Activated effector memory CD4-positive, alpha-beta T cell treated with Interleukin-2 at 50 U/mL for 16 hours (primary cell): ENCODE measurements around the gene NFAT5.
"Not testable (repeated sequence)": the region's sequence is repeated elsewhere in the genome, so short reads cannot be mapped to it uniquely, and the experiment has no call there.

Experiments
- DNase-seq: peaks from one replicate; pipeline ENCODE4 v3.0.0-alpha.2; 2020

NFAT5 gene

DNA sequence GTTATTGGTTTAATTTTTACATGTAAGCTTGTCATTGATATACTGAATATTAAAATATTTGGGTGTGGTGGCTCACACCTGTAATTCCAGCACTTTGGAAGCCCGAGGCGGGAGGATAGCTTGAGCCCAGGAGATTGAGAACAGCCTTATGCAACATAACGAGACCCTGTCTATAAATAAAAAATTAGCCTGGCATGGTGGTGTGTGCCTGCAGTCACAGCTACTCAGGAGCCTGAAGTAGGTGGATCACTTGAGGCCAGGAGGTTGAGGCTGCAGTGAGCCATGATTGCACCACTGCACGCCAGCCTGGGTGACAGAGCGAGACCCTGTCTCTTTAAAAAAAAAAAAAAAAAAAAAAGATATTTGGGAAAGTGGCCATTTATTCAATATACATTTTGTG, 32.3 kb downstream of the NFAT5 start:
- DNase-seq, result no peak

GRCh38 chr16:69599731-69600130, 34.0 kb downstream of the NFAT5 start:
- DNase-seq, result no peak

DNA sequence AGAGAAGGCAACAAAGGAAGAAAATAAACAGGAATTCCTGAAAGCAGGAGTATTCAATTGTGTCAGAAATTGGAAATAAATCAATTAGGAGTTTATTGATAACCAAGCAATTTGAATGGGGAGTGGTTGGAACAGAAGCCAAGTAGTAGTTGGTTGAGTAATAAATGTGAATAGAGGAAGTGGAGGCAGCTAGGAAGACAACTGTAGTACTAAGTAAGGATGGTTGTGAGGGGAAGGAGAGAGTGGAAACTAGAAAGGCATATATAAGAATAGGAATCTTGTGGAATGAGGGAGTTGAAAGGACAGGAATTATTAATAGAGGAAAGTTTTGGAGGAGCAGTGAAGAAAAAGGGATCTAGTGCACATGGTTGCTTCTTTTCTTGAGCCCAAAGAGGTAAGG, 34.4 kb downstream of the NFAT5 start:
- DNase-seq, result no peak

- DNase-seq, result no peak
Measured at GRCh38 chr16:69601250-69601649, 35.5 kb downstream of the NFAT5 start.

GRCh38 chr16:69606985-69607384, 41.2 kb downstream of the NFAT5 start:
- DNase-seq, result no peak

GRCh38 chr16:69607674-69608073, 41.9 kb downstream of the NFAT5 start:
- DNase-seq, result no peak

DNA sequence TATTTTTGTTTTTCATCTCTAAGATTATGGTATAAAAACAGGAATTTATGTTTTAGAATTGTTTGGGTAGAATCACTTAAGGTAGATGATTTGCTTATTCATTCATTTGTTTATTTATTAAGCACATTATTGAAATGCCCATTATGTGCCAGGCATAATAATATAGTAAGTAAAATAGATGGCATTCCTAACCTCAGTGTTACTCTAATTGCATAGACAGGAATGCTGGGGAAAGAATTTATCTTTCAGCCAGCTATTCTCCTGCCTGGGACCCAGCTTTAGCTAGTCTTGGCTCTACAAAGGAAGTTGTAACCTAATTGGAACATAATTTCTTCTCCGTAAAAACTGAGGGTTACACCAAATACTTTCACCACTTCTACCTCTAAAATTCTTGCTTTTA, 44.6 kb downstream of the NFAT5 start:
- DNase-seq, result no peak

GRCh38 chr16:69611103-69611640, 45.4 kb downstream of the NFAT5 start:
- no peak for DNase-seq

GRCh38 chr16:69613378-69614154, 47.8 kb downstream of the NFAT5 start:
- DNase-seq, result no peak

DNA sequence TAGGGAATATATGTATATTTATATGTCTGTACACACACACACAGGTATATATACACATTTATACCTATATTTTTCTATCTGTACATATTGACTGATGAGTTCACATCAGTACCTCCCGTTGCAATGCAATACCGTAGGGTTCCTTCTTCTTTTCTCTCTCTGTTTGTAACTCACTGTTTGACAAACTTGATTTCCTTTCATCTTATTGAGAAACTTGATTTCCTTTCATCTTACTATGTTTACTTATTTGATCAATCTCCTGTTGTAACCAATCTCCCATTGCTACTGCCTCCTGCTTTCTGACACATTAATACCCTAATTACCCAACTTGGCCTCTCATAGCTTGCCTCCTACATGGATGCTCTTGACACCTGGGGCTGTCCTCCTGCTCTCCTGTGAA, 49.8 kb downstream of the NFAT5 start:
- DNase-seq, result no peak

- no peak for DNase-seq
Measured at GRCh38 chr16:69616082-69616481, 50.3 kb downstream of the NFAT5 start.

- no peak for DNase-seq
Measured at GRCh38 chr16:69618307-69618706, 52.5 kb downstream of the NFAT5 start.

- DNase-seq, result no peak
Measured at GRCh38 chr16:69618721-69619120, 53.0 kb downstream of the NFAT5 start.

GRCh38 chr16:69619514-69619913, 53.7 kb downstream of the NFAT5 start:
- no peak for DNase-seq

DNA sequence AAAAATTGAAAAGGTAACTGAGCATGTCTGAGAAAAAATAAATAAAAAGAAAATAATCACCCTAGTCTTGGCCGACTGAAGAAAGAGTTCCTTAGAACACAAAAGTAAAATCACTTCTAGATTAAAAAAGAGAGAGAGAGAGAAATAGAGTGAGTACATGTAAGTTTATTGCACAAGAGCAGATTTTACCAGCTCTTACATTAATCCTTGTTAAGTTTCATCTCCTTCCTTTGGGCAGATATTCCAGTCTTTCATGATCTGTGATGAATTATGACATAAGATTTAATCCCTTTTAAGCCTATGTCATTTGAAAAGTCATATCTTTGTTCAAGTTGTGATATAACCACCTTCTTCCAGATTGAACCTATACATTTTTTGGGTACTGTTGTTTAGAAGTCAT, 54.8 kb downstream of the NFAT5 start:
- DNase-seq, result no peak

DNA sequence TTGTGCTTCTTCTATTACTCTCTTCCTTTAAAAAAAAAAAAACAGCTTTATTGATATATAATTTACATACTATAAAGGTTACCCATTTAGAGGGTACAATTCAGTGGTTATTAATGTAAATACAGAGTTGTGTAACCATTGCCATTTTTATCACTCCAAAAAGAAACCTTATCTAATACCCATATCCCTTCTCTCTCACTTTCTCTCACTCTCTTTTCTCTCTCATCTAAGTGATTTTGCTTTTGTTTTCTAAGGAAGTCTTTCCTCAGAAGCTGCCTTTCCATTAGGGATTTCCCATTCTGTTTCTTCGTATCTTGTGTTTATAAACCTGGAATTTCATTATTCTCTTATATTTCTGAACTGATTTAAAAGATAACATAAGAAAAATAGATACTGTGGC, 55.5 kb downstream of the NFAT5 start:
- no peak for DNase-seq

- DNase-seq, result no peak
Measured at GRCh38 chr16:69626256-69626655, 60.5 kb downstream of the NFAT5 start.

DNA sequence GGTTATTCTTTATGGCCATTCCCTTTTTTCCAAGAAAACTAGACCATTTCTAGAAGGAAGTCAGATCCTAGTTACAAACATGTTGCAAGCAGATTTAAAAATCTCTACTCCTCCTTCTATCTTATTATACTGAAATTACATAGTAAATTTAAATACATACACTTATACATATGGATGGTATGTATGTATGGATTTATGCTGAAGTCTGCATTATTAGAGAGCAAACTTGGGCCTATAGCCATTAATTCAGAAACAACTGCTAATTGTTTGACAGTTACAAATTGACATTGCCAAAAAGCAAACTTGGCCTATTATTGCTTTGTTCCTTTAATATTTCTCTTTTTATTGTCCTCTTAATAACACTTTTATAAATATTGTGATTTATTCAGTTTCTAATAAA, 67.1 kb downstream of the NFAT5 start:
- DNase-seq, result no peak

DNA sequence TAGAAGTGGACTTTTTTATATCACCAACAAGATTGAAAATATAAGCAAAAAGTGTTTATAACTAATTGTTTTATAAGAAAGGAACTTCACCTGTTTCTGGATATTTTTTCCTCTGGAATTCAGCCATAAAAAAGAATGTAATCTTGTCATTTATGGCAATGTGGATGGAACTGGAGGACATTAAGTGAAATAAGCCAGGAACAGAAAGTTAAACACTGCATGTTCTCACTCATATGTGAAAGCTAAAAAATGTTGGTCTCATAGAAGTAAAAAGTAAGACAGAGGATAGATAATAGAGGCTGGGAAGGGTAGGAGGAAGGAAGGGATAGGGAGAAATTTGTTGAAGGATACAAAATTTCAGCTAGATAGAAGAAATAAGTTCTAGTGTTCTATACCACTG, 67.6 kb downstream of the NFAT5 start:
- DNase-seq, result no peak

DNA sequence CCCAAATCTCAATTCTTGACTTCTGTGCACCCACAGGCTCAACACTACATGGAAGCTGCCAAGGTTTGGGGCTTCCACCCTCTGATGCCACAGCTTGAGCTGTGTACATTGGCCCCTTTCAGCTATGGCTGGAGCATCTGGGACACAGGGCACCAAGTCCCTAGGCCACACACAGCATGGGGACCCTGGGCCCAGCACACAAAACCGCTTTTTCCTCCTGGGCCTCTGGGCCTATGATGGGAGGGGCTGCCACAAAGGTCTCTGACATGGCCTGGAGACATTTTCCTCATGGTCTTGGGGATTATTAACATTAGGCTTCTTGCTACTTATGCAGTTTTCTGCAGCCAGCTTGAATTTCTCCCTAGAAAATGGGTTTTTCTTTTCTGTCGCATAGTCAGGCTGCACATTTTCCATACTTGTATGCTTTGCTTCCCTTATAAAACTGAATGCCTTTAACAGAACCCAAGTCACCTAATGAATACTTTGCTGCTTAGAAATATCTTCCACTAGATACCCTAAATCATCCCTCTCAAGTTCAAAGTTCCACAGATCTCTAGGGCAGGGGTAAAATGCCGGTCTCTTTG, 70.9 kb downstream of the NFAT5 start:
- DNase-seq, result not testable (repeated sequence)

- DNase-seq, result not testable (repeated sequence)
Measured at GRCh38 chr16:69637206-69637865, 71.6 kb downstream of the NFAT5 start.

GRCh38 chr16:69643997-69644396, 78.2 kb downstream of the NFAT5 start:
- not testable (repeated sequence) for DNase-seq

GRCh38 chr16:69644790-69645189, 79.0 kb downstream of the NFAT5 start:
- DNase-seq, result no peak

GRCh38 chr16:69647020-69647419, 81.3 kb downstream of the NFAT5 start:
- no peak for DNase-seq
